GM12878 (cell line): Measurements from ENCODE around the gene SRGAP1. TPM values are rescaled to one million over a fixed set of nuclear protein-coding genes. Genes with fewer than 3 reads are reported as not detected.

Experiments
- ATAC-seq: fragments of 200-7000 bp; cut with Tn5 transposase; 3 replicates; pipeline ENCODE4 v1.9.1; 2020; ENCODE audit warnings: mild to moderate bottlenecking, moderate library complexity
- BruUV-seq: library from RNA; stranded (reverse); fragments of 400-500 nt; replicated peaks from 2 replicates; lab custom pipeline; 2021; lab: Mats Ljungman, UMichigan
- CTCF ChIA-PET: fragments of 300-600 bp; sonication (Branson Sonifier 250); formaldehyde crosslinking; extraction: SDS; loops from one replicate; lab custom pipeline; 2021; ENCODE audit warnings: inconsistent platforms; lab: Yijun Ruan, JAX
- POLR2A ChIA-PET: fragments of 350-600 bp; formaldehyde crosslinking; extraction: SDS; loops from one replicate; lab custom pipeline; 2021; ENCODE audit warnings: inconsistent platforms; lab: Charles Lee
- RAD21 ChIA-PET: fragments of 300-600 bp; sonication (Branson Sonifier 250); formaldehyde crosslinking; loops from one replicate; lab custom pipeline; 2023; ENCODE audit warnings: antibody characterized with exemption; ENCODE audit not compliant: unreplicated experiment; lab: Charles Lee
- SMC1A ChIA-PET: fragments of 300-600 bp; sonication (Branson Sonifier 250); formaldehyde crosslinking; loops from one replicate; lab custom pipeline; 2023; ENCODE audit not compliant: unreplicated experiment, uncharacterized antibody; lab: Charles Lee
- DNase-seq: peaks from one replicate; pipeline ENCODE4 v3.0.0-alpha.2; 2011; ENCODE audit warnings: low read depth, low spot score
- FAIRE-seq: peaks from 3 replicates; lab custom pipeline; 2011; peaks lifted over from hg19 to GRCh38; lab: Jason Lieb, UNC
- H2AFZ ChIP-seq: 2 replicates; pipeline ENCODE4 v1.6.0; 2011; ENCODE audit warnings: low read depth, low read length, control low read depth; ENCODE audit not compliant: control insufficient read depth
- H3K27ac ChIP-seq: 2 replicates; pipeline ENCODE4 v1.5.1; 2011; ENCODE audit warnings: control low read depth; ENCODE audit not compliant: control insufficient read depth, insufficient read depth
- H3K27me3 ChIP-seq, 2 experiments: replicated peaks in 1 of 2; 2 replicates each; pipeline versions ENCODE4 v1.6.0 to v1.6.1; 2011; ENCODE audit warnings: low read length in 1 of 2; ENCODE audit not compliant: control insufficient read depth in 2 of 2, insufficient read depth in 2 of 2
- H3K36me3 ChIP-seq, 2 experiments: 2 replicates each; pipeline ENCODE4 v1.5.1; 2011; ENCODE audit warnings: low read length in 1 of 2; ENCODE audit not compliant: control insufficient read depth in 2 of 2, insufficient read depth in 2 of 2
- H3K4me1 ChIP-seq: 2 replicates; pipeline ENCODE4 v1.6.1; 2011; ENCODE audit warnings: mild to moderate bottlenecking, low read length, moderate library complexity, mixed read lengths; ENCODE audit not compliant: control insufficient read depth, insufficient read depth
- H3K4me2 ChIP-seq: 2 replicates; pipeline ENCODE4 v1.6.0; 2011; ENCODE audit warnings: control low read depth; ENCODE audit not compliant: control insufficient read depth, insufficient read depth
- H3K4me3 ChIP-seq: fragments of 200-600 bp; sonication (generic); 2 replicates; pipeline ENCODE4 v1.5.1; 2016
- H3K79me2 ChIP-seq: 2 replicates; pipeline ENCODE4 v1.6.0; 2011; ENCODE audit warnings: low read length; ENCODE audit not compliant: control insufficient read depth, insufficient read depth
- H3K9ac ChIP-seq: 2 replicates; pipeline ENCODE4 v1.8.0; 2011; ENCODE audit warnings: low read length, control low read depth, mixed read lengths; ENCODE audit not compliant: control insufficient read depth, insufficient read depth
- H3K9me3 ChIP-seq: replicated peaks from 3 replicates; pipeline ENCODE4 v1.5.1; 2011; ENCODE audit warnings: mild to moderate bottlenecking, low read length; ENCODE audit not compliant: control insufficient read depth, insufficient read depth
- H4K20me1 ChIP-seq: 2 replicates; pipeline ENCODE4 v1.6.0; 2011; ENCODE audit not compliant: control insufficient read depth, insufficient read depth
- BMI1 ChIP-seq: fragments of 450-650 bp; IDR thresholded peaks from 2 replicates; pipeline ENCODE4 v1.6.1; 2016; ENCODE audit warnings: mild to moderate bottlenecking, moderate library complexity, borderline replicate concordance
- CBX5 ChIP-seq: sonication (generic); IDR thresholded peaks from 2 replicates; pipeline ENCODE4 v1.6.1; 2016; ENCODE audit warnings: low read depth, moderate library complexity, mild to moderate bottlenecking, inconsistent platforms
- CREB1 ChIP-seq: IDR thresholded peaks from 2 replicates; pipeline ENCODE4 v1.6.1; 2012; ENCODE audit warnings: low read depth, mild to moderate bottlenecking, inconsistent platforms
- FOXK2 ChIP-seq: fragments of 450-650 bp; IDR thresholded peaks from 2 replicates; pipeline ENCODE4 v1.6.1; 2017; ENCODE audit warnings: mild to moderate bottlenecking, moderate library complexity
- JUND ChIP-seq: IDR thresholded peaks from 2 replicates; pipeline ENCODE4 v1.6.1; 2012; ENCODE audit warnings: low read depth, mild to moderate bottlenecking, low read length, improper control_type of control experiment, moderate library complexity
- MYB ChIP-seq: fragments of 150-350 bp; IDR thresholded peaks from 2 replicates; pipeline ENCODE4 v1.6.1; 2014; ENCODE audit warnings: mild to moderate bottlenecking, low read depth, low read length, borderline replicate concordance
- NFYB ChIP-seq: IDR thresholded peaks from 2 replicates; pipeline ENCODE4 v1.6.1; 2011; ENCODE audit warnings: low read depth, mild to moderate bottlenecking, low read length, improper control_type of control experiment, moderate library complexity; ENCODE audit not compliant: insufficient read depth
- NR2F1 ChIP-seq: fragments of 450-650 bp; conservative IDR thresholded peaks from 2 replicates; pipeline ENCODE4 v1.6.1; 2017; ENCODE audit warnings: mild to moderate bottlenecking
- RAD51 ChIP-seq: fragments of 450-650 bp; IDR thresholded peaks from 2 replicates; pipeline ENCODE4 v1.6.1; 2016; ENCODE audit warnings: moderate library complexity, mild to moderate bottlenecking, inconsistent platforms
- RB1 ChIP-seq: fragments of 450-650 bp; formaldehyde crosslinking; IDR thresholded peaks from 2 replicates; pipeline ENCODE4 v1.6.1; 2017; ENCODE audit warnings: mild to moderate bottlenecking, borderline replicate concordance
- RELA ChIP-seq: fragments of 450-650 bp; IDR thresholded peaks from 2 replicates; pipeline ENCODE4 v1.8.0; 2014; ENCODE audit warnings: borderline replicate concordance; ENCODE audit not compliant: partially characterized antibody
- SIN3A ChIP-seq: IDR thresholded peaks from 2 replicates; pipeline ENCODE4 v1.6.1; 2012; ENCODE audit warnings: low read depth, low read length, improper control_type of control experiment
- SMARCA5 ChIP-seq: fragments of 450-650 bp; IDR thresholded peaks from 2 replicates; pipeline ENCODE4 v1.6.1; 2017; ENCODE audit warnings: mild to moderate bottlenecking
- TCF12 ChIP-seq: IDR thresholded peaks from 2 replicates; pipeline ENCODE4 v1.6.1; 2011; ENCODE audit warnings: low read depth, mild to moderate bottlenecking, low read length
- ZZZ3 ChIP-seq: IDR thresholded peaks from 2 replicates; pipeline ENCODE4 v1.6.1; 2011; ENCODE audit warnings: low read depth; ENCODE audit not compliant: control insufficient read depth, insufficient read length
- WGBS: methylation state at CpG from one replicate; pipeline ENCODE4 v1.1.6; 2016; ENCODE audit warnings: low lambda C conversion rate; ENCODE audit not compliant: insufficient replicate concordance, insufficient coverage; ENCODE audit errors: missing lambda C conversion rate; 5-methylcytosine and 5-hydroxymethylcytosine counted together
- in situ Hi-C: fragments of 300-500 bp; cut with MboI; formaldehyde crosslinking; loops from 9 replicates; pipeline ENCODE4 v1.14.3; 2018; ENCODE audit warnings: mixed read lengths
- intact Hi-C: fragments of 100-400 bp; cut with micrococcal nuclease; formaldehyde crosslinking; loops from one replicate; pipeline ENCODE4 v1.14.2; 2022; ENCODE audit not compliant: unreplicated experiment
- polyA plus RNA-seq, 11 experiments: library from polyadenylated mRNA; depleted of rRNA in 4 of 11; unstranded in 6 of 11; stranded (reverse) in 5 of 11; fragments of >200 nt; fragmentation: Nextera tagmentation in 4 of 11; fragmentation: Illumina TruSeq in 1 of 11; extraction: Ambion mirVana in 4 of 11; extraction: Trizol in 1 of 11; gene quantifications; 1 replicate in 1 of 11; 2 replicates in 10 of 11; pipeline versions ENCODE4 v1.2.1 to v1.2.3, GENCODE V29; 2011 to 2016; ENCODE audit warnings: inconsistent platforms in 2 of 11, missing spikeins in 2 of 11, low read depth in 1 of 11
- total RNA-seq, 4 experiments: library from RNA; depleted of rRNA in 3 of 4; stranded (reverse); fragments of >200 nt in 3 of 4; fragmentation: Illumina TruSeq in 1 of 4; extraction: Trizol in 1 of 4; gene quantifications; 2 replicates each; pipeline versions ENCODE4 v1.2.1 to v1.2.3, GENCODE V29; 2013 to 2021
- TF ChIP-seq, protein P1 (sequence below): fragments of 450-650 bp; formaldehyde crosslinking; IDR thresholded peaks from 2 replicates; pipeline ENCODE4 v1.5.0; 2022; ENCODE audit warnings: mild to moderate bottlenecking, missing genetic modification characterization
- TF ChIP-seq, protein P2 (sequence below): fragments of 450-650 bp; formaldehyde crosslinking; IDR thresholded peaks from 2 replicates; pipeline ENCODE4 v1.4.0; 2020; ENCODE audit warnings: mild to moderate bottlenecking, moderate library complexity

Gene SRGAP1
- total and polyA plus RNA-seq, 10 of the 15 experiments (the other 5 are each of a cell fraction or from before 2014, with no cell fraction given): 0.16 to 0.85 (median 0.46) TPM

DNA sequence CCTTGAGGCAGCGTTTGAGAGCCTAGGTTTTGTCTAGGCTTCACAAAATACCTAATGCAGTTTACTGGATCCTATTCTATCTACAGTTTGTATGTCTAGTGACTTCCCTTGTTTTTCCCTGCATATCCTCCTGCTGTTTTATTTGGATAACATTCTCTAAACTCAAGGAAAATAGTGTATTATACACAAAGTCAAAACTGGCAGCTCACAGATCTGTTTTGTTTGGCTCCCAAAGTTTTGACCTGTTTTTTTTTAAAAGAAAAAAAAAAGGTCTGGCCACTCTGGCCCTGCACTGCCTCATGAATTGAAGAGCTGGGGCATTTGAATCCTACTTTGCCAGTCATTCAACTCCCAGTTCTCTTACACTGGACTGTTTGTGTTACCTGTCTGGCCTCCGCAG lies 222.3 kb downstream of the SRGAP1 start:
- Histone ChIP-seq H4K20me1 (no peaks in the 10 kb centered on the region), H3K9ac (no peak overlapping the region), H3K27ac (no peak overlapping the region), H3K4me3 (no peak overlapping the region), H3K27me3 (no peaks in the 10 kb centered on the region), H3K36me3 (no peaks in the 10 kb centered on the region), H3K79me2 (no peaks in the 10 kb centered on the region), H3K4me2 (no peak overlapping the region), H3K9me3 (no peaks in the 10 kb centered on the region), H3K4me1 (no peaks in the 10 kb centered on the region), H2AFZ (no peak overlapping the region)
- TF ChIP-seq NR2F1: no peak
- no peak for TF ChIP-seq ZZZ3
- TF ChIP-seq, protein P1, sequence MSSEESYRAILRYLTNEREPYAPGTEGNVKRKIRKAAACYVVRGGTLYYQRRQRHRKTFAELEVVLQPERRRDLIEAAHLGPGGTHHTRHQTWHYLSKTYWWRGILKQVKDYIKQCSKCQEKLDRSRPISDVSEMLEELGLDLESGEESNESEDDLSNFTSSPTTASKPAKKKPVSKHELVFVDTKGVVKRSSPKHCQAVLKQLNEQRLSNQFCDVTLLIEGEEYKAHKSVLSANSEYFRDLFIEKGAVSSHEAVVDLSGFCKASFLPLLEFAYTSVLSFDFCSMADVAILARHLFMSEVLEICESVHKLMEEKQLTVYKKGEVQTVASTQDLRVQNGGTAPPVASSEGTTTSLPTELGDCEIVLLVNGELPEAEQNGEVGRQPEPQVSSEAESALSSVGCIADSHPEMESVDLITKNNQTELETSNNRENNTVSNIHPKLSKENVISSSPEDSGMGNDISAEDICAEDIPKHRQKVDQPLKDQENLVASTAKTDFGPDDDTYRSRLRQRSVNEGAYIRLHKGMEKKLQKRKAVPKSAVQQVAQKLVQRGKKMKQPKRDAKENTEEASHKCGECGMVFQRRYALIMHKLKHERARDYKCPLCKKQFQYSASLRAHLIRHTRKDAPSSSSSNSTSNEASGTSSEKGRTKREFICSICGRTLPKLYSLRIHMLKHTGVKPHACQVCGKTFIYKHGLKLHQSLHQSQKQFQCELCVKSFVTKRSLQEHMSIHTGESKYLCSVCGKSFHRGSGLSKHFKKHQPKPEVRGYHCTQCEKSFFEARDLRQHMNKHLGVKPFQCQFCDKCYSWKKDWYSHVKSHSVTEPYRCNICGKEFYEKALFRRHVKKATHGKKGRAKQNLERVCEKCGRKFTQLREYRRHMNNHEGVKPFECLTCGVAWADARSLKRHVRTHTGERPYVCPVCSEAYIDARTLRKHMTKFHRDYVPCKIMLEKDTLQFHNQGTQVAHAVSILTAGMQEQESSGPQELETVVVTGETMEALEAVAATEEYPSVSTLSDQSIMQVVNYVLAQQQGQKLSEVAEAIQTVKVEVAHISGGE (CRISPR knock-in tag): no peak
- TF ChIP-seq SMARCA5: no peak
- no peak for TF ChIP-seq RELA
- TF ChIP-seq RB1: no peak
- TF ChIP-seq TCF12: no peak
- no peak for TF ChIP-seq CBX5
- TF ChIP-seq, protein P2, sequence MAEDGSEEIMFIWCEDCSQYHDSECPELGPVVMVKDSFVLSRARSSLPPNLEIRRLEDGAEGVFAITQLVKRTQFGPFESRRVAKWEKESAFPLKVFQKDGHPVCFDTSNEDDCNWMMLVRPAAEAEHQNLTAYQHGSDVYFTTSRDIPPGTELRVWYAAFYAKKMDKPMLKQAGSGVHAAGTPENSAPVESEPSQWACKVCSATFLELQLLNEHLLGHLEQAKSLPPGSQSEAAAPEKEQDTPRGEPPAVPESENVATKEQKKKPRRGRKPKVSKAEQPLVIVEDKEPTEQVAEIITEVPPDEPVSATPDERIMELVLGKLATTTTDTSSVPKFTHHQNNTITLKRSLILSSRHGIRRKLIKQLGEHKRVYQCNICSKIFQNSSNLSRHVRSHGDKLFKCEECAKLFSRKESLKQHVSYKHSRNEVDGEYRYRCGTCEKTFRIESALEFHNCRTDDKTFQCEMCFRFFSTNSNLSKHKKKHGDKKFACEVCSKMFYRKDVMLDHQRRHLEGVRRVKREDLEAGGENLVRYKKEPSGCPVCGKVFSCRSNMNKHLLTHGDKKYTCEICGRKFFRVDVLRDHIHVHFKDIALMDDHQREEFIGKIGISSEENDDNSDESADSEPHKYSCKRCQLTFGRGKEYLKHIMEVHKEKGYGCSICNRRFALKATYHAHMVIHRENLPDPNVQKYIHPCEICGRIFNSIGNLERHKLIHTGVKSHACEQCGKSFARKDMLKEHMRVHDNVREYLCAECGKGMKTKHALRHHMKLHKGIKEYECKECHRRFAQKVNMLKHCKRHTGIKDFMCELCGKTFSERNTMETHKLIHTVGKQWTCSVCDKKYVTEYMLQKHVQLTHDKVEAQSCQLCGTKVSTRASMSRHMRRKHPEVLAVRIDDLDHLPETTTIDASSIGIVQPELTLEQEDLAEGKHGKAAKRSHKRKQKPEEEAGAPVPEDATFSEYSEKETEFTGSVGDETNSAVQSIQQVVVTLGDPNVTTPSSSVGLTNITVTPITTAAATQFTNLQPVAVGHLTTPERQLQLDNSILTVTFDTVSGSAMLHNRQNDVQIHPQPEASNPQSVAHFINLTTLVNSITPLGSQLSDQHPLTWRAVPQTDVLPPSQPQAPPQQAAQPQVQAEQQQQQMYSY (CRISPR knock-in tag): no peak
- TF ChIP-seq CREB1: no peak
- no peak for TF ChIP-seq BMI1
- TF ChIP-seq NFYB: no peak
- no peak for TF ChIP-seq RAD51
- TF ChIP-seq SIN3A: no peak
- no peak for TF ChIP-seq FOXK2
- TF ChIP-seq JUND: no peak
- no peak for TF ChIP-seq MYB
- ChIA-PET POLR2A (no interaction called here), SMC1A (interaction anchor here (1.0 kb wide), 1 partner anchor 190 kb away, joined by 3 read pairs; no protein-coding TSS in a partner anchor), RAD21 (no interaction called here), CTCF (no interaction called here)
- ATAC-seq: no peak
- no TSS peak for BruUV-seq
- no peak for DNase-seq
- intact Hi-C loops (no loop called here), in situ Hi-C loops (no loop called here)
- WGBS: 24% methylated on average over 2 of the region's 2 CpGs
- FAIRE-seq: no peak
